Measurements from ENCODE around the gene GABARAPL1.
A peak's percentile ranks its signal among the peaks of the same experiment; 100 is the strongest.

GABARAPL1 gene

DNA sequence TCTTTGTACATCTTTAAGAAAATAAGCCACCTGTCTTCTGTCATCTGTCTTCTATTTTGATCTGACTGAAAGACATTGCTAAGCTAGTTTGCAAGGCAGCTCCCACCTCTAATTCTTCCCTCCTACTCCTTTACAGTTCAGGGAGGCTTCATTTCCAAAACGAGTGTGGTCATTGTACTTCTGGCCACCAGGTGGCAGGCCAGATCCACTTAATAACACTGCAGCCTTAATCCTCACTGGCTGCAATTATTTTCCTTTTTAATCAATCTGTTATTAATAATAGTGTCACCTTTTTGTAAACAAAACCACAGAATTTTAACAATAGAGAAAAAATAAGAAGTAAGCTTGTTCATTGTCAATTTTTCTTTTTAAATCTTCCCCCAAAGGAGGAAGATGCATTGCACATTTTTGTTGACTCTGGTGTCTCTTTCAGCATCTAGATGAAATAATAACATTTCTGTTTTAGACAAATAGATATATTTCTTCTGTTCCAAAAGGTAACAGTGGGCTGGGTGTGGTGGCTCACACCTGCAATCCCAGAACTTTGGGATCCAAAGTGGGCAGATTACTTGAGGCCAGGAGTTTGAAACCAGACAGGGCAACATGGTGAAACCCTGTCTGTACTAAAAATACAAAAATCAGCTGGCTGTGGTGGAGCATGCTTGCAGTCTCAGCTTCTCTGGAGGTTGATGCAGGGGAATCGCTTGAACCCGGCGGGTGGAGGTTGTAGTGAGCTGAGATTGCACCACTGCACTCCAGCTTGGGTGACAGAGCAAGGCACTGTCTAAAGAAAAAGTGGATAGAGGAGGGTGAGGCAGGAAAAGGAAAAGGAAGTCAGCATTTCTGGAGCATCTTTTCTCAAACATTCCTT, 23.3 kb downstream of the GABARAPL1 start:
- peak; percentile 43 for DNase-seq (ENCODE audit: low spot score)

DNA sequence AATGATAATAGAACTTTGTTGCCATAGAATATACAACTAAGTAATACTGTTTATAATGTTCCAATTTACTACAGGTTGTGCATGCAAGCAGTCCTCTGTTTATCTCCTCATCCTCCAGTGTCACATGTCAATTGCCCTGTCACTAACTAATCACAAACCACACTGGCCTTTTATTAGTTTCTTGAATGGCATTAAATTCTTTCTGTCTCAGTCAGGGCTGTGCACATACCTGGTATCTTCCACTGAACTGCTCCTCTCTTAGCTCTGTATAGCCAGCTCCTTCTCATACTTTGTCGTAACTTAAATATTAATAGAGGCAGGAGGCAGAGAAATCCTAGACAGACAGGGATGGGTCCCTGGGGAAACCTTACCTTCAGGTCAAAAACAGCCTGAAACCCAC, 24.0 kb downstream of the GABARAPL1 start:
- no peak for DNase-seq (ENCODE audit: low spot score)

- no peak for DNase-seq (ENCODE audit: low spot score)
Measured at GRCh38 chr12:10238526-10238925, 25.8 kb downstream of the GABARAPL1 start.

DNA sequence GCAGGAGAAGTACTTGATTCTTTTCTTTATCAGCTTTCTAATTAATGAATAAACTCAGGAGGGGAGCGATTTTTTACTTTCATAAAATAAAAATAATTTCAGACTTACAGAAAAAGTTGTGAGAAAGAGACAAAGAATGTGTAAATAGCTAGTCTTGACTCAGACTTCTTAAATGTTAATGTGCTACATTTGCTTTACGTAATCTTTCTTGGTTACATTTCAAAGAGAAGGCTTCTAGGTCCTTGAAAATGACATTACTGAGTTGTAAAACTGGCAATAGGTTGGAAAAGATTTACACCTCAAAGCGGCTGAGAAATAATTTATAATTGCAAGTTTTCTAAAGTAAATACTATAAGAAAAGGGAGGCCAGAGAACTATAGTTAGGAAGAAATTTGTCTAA, 28.6 kb downstream of the GABARAPL1 start:
- no peak for DNase-seq (ENCODE audit: low spot score)

- no peak for DNase-seq (ENCODE audit: low spot score)
Measured at GRCh38 chr12:10241727-10242126, 29.1 kb downstream of the GABARAPL1 start.

DNA sequence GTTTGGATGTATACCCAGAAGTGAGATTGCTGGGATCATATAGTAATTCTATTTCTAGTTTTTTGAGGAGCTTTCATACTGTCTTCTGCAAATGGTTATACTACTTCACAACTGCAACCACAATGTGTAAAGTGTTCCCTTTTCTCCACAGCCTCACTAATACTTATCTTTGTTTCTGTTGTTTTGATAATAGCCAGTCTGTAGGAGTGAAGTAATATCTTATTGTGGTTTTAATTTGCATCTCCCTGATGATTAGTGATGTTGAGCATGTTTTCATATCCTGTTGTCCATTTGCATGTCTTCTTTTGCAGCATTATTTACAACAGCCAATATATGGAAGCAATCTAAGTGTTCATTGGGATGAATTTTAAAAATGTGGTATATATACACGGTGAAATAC, 29.9 kb downstream of the GABARAPL1 start:
- DNase-seq (ENCODE audit: low spot score), result no peak

DNA sequence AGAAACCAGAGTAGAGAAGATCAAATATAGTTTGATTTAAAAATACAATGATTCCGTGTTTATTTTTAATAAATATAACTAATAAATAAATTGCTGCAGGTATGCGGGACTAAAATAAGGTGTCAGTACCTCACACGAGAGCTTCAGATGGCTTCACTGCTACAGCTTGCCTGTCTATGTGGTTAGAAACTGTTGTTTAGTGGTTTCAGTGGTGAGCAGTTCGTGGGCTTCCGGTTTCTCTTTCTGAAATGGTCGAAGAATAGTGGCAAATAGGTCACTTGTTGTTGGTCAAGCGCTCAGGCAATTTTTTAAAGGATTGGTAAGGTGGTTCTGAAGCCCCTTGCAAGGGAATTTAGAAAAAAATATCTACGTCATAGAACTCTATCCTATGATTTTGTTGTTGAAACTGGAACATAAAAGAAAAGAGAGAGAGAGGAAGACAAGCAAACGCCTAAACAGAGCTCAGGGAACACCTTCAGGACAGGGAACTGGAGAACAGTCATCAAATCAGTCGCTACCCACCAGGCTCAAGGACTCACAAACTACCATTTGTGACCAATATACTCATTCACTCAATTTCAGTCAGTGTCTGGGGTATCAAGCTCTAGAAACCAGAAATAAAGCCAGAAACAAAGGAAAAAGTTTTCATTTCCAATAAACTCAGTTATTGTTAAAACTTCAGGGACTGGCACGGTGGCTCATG, 31.3 kb downstream of the GABARAPL1 start:
- DNase-seq (ENCODE audit: low spot score), result no peak

DNA sequence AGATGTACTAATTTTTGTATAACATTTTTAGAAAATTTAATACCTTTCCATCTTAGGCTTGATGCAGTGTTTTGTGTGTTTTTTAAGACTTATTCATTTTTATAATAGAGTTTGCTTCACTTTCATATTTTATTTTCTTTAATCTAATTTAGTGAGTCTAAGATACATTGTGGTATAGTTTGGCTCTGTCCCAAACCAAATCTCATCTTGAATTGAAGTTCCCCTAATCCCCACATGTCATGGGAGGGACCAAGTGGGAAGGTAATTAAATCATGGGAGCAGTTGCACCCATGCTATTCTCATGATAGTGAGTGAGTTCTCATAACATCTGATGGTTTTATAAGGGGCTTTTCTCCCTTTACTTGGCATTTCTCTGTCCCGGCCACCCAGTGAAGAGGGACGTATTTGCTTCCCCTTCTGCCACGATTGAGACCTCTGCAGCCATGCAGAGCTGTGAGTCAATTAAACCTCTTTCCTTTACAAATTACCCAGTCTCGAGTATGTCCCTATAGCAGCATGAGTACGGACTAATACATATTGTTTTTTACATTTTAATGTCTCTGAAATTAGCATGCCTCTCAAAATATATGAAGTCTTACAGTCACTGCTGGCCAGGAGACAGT, 34.9 kb downstream of the GABARAPL1 start:
- no peak for DNase-seq (ENCODE audit: low spot score)

GRCh38 chr12:10249690-10250455, 37.2 kb downstream of the GABARAPL1 start:
- DNase-seq (ENCODE audit: low spot score), result no peak

GRCh38 chr12:10251669-10252068, 39.0 kb downstream of the GABARAPL1 start:
- DNase-seq (ENCODE audit: low spot score), result no peak

GRCh38 chr12:10252201-10252600, 39.5 kb downstream of the GABARAPL1 start:
- no peak for DNase-seq (ENCODE audit: low spot score)

GRCh38 chr12:10256064-10256463, 43.4 kb downstream of the GABARAPL1 start:
- DNase-seq (ENCODE audit: low spot score), result no peak

DNA sequence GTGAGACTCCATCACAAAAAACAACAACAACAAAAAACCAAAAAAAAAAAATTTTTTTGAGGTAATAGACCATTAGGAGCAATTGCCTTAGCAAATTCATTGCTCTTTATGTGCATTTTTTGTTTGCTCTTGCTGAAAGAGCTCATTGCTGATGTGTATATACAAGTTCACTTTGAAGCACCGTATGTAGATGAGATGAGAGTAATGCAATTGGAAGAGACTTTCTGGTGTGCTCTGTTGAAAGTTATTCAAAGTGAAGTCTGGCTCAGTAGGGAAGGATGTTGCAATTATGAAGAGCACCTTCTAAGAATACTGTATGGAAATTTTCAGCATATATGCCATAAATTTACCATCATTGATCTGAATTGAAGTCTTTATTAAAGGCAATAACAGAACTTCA, 48.2 kb downstream of the GABARAPL1 start:
- no peak for DNase-seq (ENCODE audit: low spot score)

- DNase-seq (ENCODE audit: low spot score), result no peak
Measured at GRCh38 chr12:10268037-10268436, 55.4 kb downstream of the GABARAPL1 start.

GRCh38 chr12:10272467-10272866, 59.8 kb downstream of the GABARAPL1 start:
- DNase-seq (ENCODE audit: low spot score), result no peak
